Measurements from ENCODE around the gene UBA7. TPM values are rescaled to one million over a fixed set of nuclear protein-coding genes. Genes with fewer than 3 reads are reported as not detected.

Gene UBA7
- total RNA-seq, result 18.6 and 38.9 TPM in 2 replicates

GRCh38 chr3:49813497-49814174 is at the start of gene UBA7:
Gene UBA7, minus strand, starts transcription at chr3:49813953. Its CDS starts 166 bp downstream, at chr3:49813787.

GRCh38 chr3:49856181-49857005 is 42.6 kb upstream of the UBA7 start, which contains the start of gene TRAIP:
Gene TRAIP, minus strand, starts transcription at chr3:49856564. Its CDS starts 111 bp downstream, at chr3:49856453.

DNA sequence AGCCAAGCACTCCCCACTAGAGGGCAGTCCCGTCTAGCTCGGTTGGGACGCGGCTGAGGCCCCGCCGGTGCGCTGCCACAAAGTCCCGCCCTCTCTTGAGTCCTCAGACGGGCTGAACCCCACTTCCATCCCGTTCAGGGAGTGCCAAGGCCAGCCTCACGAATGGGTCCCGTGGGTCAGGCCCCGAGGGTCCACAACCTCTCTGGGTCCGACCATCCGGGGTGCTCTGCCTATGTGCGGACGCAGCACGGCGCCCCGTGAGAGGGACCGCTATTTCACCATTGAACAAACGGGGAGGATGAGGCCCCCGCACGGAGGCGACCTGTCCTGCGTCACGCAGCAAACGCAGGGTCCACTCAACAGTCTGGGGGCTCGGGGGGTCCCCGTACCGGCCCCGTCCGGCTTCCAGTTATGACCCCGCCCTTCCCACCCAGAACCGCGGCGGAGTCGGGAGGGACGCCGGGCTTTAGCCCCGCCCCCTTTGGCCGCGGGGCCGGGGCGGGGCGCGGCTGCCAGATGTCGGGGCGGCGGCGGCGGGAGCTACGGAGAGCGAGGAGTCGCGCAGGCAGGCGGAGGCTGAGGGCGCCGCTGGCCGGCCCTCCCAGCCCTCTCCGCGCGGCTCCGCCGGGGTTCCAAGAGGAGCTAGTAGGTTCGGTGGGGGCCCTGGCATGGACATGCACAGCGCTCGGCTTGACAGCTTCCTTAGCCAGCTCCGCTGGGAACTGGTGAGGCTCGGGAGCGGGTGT is 10.9 kb downstream of the UBA7 start, which contains the start of gene INKA1:
INKA1 (plus strand) TSS at position 543 of the 746 bp plus-strand sequence; CDS start at position 675, 132 bp downstream.

DNA sequence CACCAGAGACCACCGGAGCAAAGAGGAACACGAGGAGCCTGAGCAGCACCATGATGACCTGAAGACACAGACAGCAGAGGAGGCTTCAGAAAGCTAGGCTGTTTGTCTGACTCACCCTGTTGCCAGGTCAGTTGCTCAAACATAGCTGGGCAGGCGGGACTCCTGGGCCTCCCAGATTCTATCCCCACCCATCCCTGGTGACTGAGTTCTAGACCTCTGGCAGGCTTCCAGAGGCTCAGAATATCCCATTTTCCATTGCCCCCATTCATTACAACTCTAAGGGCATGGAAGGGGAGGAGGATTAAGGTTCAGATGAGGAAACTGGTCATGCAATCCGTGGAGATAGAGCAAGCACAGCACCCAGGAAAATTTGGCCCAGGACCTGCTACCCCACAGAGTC is 14.0 kb downstream of the UBA7 start, which contains the start of gene CDHR4:
CDHR4 (minus strand) TSS at position 113 of the 400 bp plus-strand sequence; CDS start at position 52, 61 bp downstream.

GRCh38 chr3:49786357-49787181 is 27.2 kb downstream of the UBA7 start, which contains the start of gene IP6K1:
Gene IP6K1, minus strand, starts transcription at chr3:49786542. Its CDS starts 38,502 bp downstream, at chr3:49748040.

Small RNAs within 50 kb of the gene (small RNA-seq; reads per million reads assigned to genes)
- not detected for gene COX6CP14
- not detected for gene RN7SL217P

Other genes with a start within 250 kb of the UBA7 start
- 75.8 and 78.4 TPM in 2 replicates for gene APEH, start 139.6 kb downstream of the UBA7 start, total RNA-seq
- 2.6 and 3.9 TPM in 2 replicates for gene MST1, start 124.5 kb downstream of the UBA7 start, total RNA-seq
- 29.5 and 35.9 TPM in 2 replicates for gene RNF123, start 124.4 kb downstream of the UBA7 start, total RNA-seq
- 0.76 and 0.98 TPM in 2 replicates for gene AMIGO3, start 94.3 kb downstream of the UBA7 start, total RNA-seq
- 33.6 and 40.0 TPM in 2 replicates for gene GMPPB, start 90.0 kb downstream of the UBA7 start, total RNA-seq
- gene IP6K1, start 27.4 kb downstream of the UBA7 start, total RNA-seq, result 60.8 and 67.4 TPM in 2 replicates
- not detected in 2 replicates for gene CDHR4, start 14.1 kb downstream of the UBA7 start, total RNA-seq
- gene INKA1, start 10.7 kb downstream of the UBA7 start, total RNA-seq, result 9.6 and 15.4 TPM in 2 replicates
- 3.6 and 5.5 TPM in 2 replicates for gene TRAIP, start 42.6 kb upstream of the UBA7 start, total RNA-seq
- not detected in 2 replicates for gene CAMKV, start 56.0 kb upstream of the UBA7 start, total RNA-seq
- gene MST1R, start 89.9 kb upstream of the UBA7 start, total RNA-seq, result 0.29 and 0.33 TPM in 2 replicates
- 16.7 and 19.3 TPM in 2 replicates for gene MON1A, start 115.9 kb upstream of the UBA7 start, total RNA-seq
- 46.1 and 58.1 TPM in 2 replicates for gene RBM6, start 126.2 kb upstream of the UBA7 start, total RNA-seq